Endothelial cell (in vitro differentiated cells): ENCODE measurements around the gene ELOVL6. TPM values are rescaled to one million over a fixed set of nuclear protein-coding genes. Genes with fewer than 3 reads are reported as not detected.

Experiments
- DNase-seq: peaks from one replicate; pipeline ENCODE4 v3.0.0; 2021; ENCODE audit warnings: low spot score
- H3K27ac Mint-ChIP-seq: one replicate; pipeline ENCODE4 v1.8.0; 2021; ENCODE audit warnings: mixed read lengths, inconsistent platforms; ENCODE audit not compliant: unreplicated experiment
- H3K27me3 Mint-ChIP-seq: one replicate; pipeline ENCODE4 v1.8.0; 2021; ENCODE audit warnings: mild to moderate bottlenecking, moderate library complexity, mixed read lengths, inconsistent platforms; ENCODE audit not compliant: unreplicated experiment
- H3K36me3 Mint-ChIP-seq: one replicate; pipeline ENCODE4 v1.8.0; 2021; ENCODE audit warnings: mild to moderate bottlenecking, low read depth, mixed read lengths, inconsistent platforms; ENCODE audit not compliant: unreplicated experiment
- H3K4me1 Mint-ChIP-seq: one replicate; pipeline ENCODE4 v1.8.0; 2021; ENCODE audit warnings: mild to moderate bottlenecking, mixed read lengths, inconsistent platforms; ENCODE audit not compliant: unreplicated experiment
- H3K4me3 Mint-ChIP-seq: one replicate; pipeline ENCODE4 v1.8.0; 2021; ENCODE audit warnings: mild to moderate bottlenecking, mixed read lengths, inconsistent platforms; ENCODE audit not compliant: unreplicated experiment
- H3K9me3 Mint-ChIP-seq: one replicate; pipeline ENCODE4 v1.8.0; 2021; ENCODE audit warnings: mixed read lengths, inconsistent platforms; ENCODE audit not compliant: unreplicated experiment
- total RNA-seq: library from RNA; stranded (reverse); fragmentation: NEBNext Ultra II Directional; extraction: Animal tissue kit (Norgen Biotek cat#: 25700); gene quantifications from one replicate; pipeline ENCODE4 v1.2.1, GENCODE V29; 2021; ENCODE audit not compliant: unreplicated experiment
- TF ChIP-seq, protein P1 (sequence below): fragments of 200-600 bp; sonication (generic); IDR thresholded peaks from one replicate; pipeline ENCODE4 v1.5.0; 2021; ENCODE audit warnings: antibody characterized with exemption; ENCODE audit not compliant: unreplicated experiment

The ELOVL6 gene
- total RNA-seq, 1 donor from 2014 or later: 31.0 TPM

DNA sequence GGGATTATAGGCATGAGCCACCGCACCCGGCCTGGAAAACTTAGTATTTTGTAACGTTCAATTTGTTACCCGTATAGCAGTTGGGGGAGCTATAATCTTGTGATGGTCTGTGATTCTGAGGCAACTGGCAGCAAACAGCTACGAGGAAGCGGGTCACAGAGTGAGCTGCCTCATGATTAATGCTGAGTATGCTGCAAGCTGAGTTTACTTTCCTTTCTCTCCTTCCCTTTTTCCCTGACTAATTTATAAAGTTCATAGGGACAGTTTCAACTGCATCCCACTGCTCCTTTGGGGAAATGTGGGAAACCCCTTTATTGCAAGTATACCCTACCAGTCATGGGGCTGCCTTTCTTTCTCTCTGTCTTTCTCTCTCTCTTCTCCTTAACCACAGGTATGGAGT lies 17.7 kb upstream of the ELOVL6 start:
- TF ChIP-seq, protein P1, sequence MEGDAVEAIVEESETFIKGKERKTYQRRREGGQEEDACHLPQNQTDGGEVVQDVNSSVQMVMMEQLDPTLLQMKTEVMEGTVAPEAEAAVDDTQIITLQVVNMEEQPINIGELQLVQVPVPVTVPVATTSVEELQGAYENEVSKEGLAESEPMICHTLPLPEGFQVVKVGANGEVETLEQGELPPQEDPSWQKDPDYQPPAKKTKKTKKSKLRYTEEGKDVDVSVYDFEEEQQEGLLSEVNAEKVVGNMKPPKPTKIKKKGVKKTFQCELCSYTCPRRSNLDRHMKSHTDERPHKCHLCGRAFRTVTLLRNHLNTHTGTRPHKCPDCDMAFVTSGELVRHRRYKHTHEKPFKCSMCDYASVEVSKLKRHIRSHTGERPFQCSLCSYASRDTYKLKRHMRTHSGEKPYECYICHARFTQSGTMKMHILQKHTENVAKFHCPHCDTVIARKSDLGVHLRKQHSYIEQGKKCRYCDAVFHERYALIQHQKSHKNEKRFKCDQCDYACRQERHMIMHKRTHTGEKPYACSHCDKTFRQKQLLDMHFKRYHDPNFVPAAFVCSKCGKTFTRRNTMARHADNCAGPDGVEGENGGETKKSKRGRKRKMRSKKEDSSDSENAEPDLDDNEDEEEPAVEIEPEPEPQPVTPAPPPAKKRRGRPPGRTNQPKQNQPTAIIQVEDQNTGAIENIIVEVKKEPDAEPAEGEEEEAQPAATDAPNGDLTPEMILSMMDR: no peak
- peaks cover 12% of the 10 kb centered on the region for H3K36me3 Mint-ChIP-seq
- DNase-seq: no peak
- H3K27me3 Mint-ChIP-seq: peaks cover 5% of the 10 kb centered on the region
- H3K9me3 Mint-ChIP-seq: peaks cover 5% of the 10 kb centered on the region
- no peak overlapping the region for H3K4me3 Mint-ChIP-seq
- H3K4me1 Mint-ChIP-seq: peaks cover 3% of the 10 kb centered on the region
- H3K27ac Mint-ChIP-seq: no peak overlapping the region

DNA sequence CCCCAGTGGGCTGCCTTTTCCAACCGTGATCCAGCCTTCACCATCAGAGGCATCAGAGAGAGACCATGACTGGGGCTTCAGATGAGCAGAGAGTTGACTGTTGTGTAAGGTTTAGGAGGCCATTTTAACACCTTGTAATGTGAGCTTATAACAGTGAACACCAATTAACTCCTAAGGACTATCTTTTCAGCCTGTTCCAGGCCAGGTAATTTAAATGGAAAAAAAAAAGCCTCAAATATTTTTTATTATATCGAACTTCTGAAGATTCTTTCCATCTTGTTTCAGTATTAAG lies 13.3 kb upstream of the ELOVL6 start:
- peaks cover 2% of the 10 kb centered on the region for H3K4me1 Mint-ChIP-seq
- no peaks in the 10 kb centered on the region for H3K36me3 Mint-ChIP-seq
- no peak overlapping the region for H3K4me3 Mint-ChIP-seq
- DNase-seq: no peak
- H3K27me3 Mint-ChIP-seq: peaks cover 1% of the 10 kb centered on the region
- no peak overlapping the region for H3K27ac Mint-ChIP-seq
- H3K9me3 Mint-ChIP-seq: no peaks in the 10 kb centered on the region
- TF ChIP-seq, protein P1: no peak

DNA sequence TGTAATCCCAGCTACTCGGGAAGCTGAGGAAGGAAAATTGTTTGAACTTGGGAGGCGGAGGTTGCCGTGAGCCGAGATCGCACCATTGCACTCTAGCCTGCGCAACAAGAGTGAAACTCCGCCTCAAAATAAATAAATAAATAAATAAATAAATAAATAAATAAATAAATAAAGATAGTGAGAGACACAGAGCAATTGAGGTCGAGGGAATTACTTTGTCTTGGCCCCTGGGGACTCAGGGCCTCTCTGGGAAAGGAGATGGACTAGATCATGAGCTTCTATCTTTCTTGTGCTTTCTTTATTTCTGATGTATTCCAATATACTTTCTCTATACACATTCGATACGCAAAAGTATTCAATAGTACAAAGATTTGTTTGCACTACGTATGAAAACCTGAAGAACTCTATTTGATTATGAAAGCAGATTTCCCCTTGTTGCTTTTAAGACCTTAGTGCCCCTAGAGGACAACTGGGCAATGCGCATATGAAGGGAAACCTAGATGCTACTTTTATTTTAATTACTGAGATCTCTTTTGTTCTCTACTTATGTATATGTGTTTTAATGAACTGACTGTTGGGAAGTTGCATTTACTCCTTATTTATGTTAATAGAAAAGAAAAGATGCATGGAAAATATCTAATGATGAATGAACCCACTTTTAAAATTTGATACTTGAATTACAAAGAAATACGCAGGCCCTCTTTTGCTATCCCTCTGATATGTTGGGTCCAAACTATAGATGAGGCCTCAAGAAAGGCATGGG lies 12.8 kb upstream of the ELOVL6 start:
- H3K27ac Mint-ChIP-seq: no peak overlapping the region

DNA sequence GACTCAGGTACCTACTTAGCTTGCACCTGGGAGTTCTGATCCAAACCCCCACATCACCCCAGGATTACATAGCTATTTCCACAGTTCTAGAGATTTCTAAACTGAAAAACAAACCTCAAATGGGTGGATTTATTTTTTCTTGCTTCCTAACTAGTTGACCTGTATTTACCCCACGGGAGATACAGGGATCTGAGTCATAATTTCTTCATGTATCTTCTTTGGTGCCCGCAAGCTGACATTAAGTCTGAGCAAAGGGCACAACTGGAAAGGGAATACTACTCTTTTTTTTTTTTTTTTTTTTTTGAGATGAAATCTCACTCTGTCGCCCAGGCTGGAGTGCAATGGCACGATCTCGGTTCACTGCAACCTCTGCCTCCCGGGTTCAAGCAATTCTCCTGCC lies 10.0 kb upstream of the ELOVL6 start:
- Mint-ChIP-seq H3K4me3 (no peak overlapping the region), H3K4me1 (peaks cover 2% of the 10 kb centered on the region), H3K27ac (no peak overlapping the region)

More for the DNA sequence above, 12.8 kb upstream of the ELOVL6 start:
- Mint-ChIP-seq H3K36me3 (no peaks in the 10 kb centered on the region), H3K9me3 (no peaks in the 10 kb centered on the region), H3K4me1 (peaks cover 2% of the 10 kb centered on the region), H3K4me3 (no peak overlapping the region), H3K27me3 (peaks cover 1% of the 10 kb centered on the region)
- TF ChIP-seq, protein P1: peak; percentile 43
- DNase-seq: no peak

DNA sequence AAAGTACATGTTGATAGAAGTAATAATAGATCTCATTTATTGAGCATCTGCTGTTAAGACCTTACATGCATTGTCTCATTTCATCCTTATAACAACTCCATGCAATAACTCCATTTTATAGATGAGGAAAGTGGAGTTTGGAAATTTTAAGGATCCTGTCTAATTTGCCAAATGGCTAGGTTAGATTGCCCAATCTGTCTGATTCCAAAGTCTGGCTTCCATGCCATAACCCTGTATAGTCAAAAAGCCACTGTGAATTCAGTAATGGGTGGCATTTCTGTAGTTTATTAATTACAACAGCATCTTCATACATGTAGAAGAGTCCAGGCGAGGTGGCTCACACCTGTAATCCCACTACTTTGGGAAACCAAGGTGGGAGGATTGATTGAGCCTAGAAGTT lies 8.8 kb upstream of the ELOVL6 start:
- no peak for DNase-seq
- H3K27me3 Mint-ChIP-seq: no peaks in the 10 kb centered on the region
- TF ChIP-seq, protein P1: no peak
- H3K4me1 Mint-ChIP-seq: no peaks in the 10 kb centered on the region
- no peaks in the 10 kb centered on the region for H3K36me3 Mint-ChIP-seq
- H3K4me3 Mint-ChIP-seq: no peak overlapping the region
- no peak overlapping the region for H3K27ac Mint-ChIP-seq
- no peaks in the 10 kb centered on the region for H3K9me3 Mint-ChIP-seq

More for the DNA sequence above, 10.0 kb upstream of the ELOVL6 start:
- H3K9me3 Mint-ChIP-seq: no peaks in the 10 kb centered on the region
- no peak for DNase-seq
- H3K27me3 Mint-ChIP-seq: peaks cover 1% of the 10 kb centered on the region
- TF ChIP-seq, protein P1: no peak
- no peaks in the 10 kb centered on the region for H3K36me3 Mint-ChIP-seq
